Measurements from ENCODE around the gene CCDC9B. TPM values are rescaled to one million over a fixed set of nuclear protein-coding genes. Genes with fewer than 3 reads are reported as not detected.
A peak's percentile ranks its signal among the peaks of the same experiment; 100 is the strongest.

The CCDC9B gene
- total RNA-seq, 2 donors from 2014 or later = 9.0 to 29.7 TPM

DNA sequence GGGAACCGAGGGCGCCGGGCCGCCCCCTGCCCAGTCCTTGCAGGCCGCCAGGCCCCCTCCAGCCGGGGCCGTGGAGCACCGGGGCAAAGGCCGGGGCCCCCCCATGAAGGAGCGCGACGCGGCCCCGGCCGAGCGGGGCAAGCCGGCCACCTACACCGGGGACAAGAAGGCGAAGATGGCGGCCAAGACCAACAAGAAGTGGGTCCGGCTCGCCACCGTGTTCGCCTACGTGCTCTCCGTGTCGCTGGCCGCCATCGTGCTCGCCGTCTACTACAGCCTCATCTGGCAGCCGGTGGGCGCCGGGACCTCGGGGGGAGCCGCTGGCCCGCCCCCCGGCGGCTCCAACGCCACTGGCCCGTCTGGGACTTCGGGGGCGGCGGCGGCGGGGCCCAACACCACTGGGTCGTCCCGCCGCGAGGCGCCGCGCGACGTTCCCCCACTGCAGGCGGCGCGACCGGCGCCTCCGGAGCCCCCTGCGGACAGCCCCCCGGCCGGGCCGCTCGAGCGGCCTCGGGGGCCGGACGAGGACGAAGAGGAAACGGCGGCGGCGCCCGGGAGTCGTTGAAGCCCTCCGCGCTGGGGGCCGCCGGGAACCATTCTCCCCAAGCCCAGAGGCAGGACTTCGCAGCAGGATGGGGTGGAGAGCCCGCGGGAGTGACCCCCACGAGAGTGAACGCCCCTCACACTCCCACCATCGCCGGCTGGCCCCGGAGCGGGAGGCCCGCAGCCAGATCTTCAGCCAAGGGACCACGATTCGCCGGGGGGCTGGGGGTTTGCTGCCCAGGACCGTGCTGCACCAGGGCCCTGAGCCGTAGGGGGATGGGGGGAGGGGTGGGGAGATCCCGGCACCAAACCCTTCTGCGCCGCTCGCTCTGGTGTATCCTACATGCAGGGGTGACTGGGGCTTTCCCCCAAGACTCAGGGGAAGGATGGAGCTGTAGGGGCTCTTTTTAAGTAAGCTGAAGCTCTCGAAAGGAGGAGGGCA, 16.5 kb downstream of the CCDC9B start:
- TF ChIP-seq, protein P1, sequence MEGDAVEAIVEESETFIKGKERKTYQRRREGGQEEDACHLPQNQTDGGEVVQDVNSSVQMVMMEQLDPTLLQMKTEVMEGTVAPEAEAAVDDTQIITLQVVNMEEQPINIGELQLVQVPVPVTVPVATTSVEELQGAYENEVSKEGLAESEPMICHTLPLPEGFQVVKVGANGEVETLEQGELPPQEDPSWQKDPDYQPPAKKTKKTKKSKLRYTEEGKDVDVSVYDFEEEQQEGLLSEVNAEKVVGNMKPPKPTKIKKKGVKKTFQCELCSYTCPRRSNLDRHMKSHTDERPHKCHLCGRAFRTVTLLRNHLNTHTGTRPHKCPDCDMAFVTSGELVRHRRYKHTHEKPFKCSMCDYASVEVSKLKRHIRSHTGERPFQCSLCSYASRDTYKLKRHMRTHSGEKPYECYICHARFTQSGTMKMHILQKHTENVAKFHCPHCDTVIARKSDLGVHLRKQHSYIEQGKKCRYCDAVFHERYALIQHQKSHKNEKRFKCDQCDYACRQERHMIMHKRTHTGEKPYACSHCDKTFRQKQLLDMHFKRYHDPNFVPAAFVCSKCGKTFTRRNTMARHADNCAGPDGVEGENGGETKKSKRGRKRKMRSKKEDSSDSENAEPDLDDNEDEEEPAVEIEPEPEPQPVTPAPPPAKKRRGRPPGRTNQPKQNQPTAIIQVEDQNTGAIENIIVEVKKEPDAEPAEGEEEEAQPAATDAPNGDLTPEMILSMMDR (IDR thresholded peaks at IDR 0.05) = no peak
- no peak for TF ChIP-seq POLR2A (IDR thresholded peaks at IDR 0.05)
- no peak for TF ChIP-seq POLR2AphosphoS5 (IDR thresholded peaks at IDR 0.05)
- no peaks in the 10 kb centered on the region for H3K36me3 ChIP-seq
- WGBS = 3% methylated on average over 85 of the region's 101 CpGs
- H3K4me3 ChIP-seq = peak overlapping the region; percentile 70 to 77
- no peak for DNase-seq (ENCODE audit: low spot score)
- intact Hi-C loops (cut with DNase I) = loop anchor here (2.0 to 5.0 kb wide), 2 partner anchors 17 to 33 kb away; partner anchors contain the start of genes CCDC9B and DISP2
- H3K27ac ChIP-seq = peak overlapping the region; percentile 67 to 68
- H3K27me3 ChIP-seq (replicated peaks; ENCODE audit: insufficient read depth) = no peaks in the 10 kb centered on the region
- H3K9me3 ChIP-seq = no peaks in the 10 kb centered on the region
- peaks cover 4% of the 10 kb centered on the region for H3K4me1 ChIP-seq (replicated peaks)

DNA sequence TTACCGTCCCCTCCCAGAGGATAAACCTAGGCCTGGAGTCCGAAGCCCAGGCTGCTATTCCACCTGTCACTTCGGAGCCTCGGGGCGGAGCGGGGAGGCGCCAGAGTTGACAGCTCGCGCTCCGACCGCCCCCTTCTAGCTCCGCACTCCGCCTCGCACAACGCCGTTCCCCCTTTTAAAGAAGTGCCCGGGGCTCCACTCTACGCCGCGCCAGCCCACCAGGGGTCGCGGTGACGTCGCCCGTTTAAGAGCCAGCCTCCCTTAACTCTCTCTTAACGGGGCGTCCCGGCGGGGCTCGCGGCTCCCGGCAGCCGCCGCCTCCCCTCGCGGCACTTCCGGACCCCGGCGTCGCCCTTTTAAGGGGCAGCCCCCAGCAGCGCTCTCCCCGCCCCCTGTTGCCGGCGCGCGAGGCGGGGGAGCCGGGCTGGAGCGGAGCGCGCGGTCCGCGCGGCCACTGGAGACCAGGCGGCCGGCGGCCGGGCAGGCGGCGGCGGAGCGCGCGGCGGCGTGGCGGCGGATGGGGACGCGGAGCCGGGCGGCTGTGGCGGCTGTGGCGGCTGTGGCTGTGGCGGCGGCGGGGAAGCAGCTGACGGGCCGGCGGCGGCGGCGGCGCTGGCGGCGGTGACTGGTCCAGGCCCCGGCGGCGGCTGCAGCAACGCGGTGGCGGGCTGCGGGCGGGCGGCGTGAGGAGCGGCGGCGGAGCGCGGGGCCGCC, 17.3 kb downstream of the CCDC9B start, which contains the start of gene INAFM2:
Gene INAFM2 (plus strand): TSS at position 454 of the 714 bp plus-strand sequence. CDS start 364 bp downstream, outside the sequence.
- Histone ChIP-seq H3K4me1 (replicated peaks) (peaks cover 4% of the 10 kb centered on the region), H3K4me3 (peak within 1 kb of the TSS; percentile 70 to 77), H3K9me3 (no peaks in the 10 kb centered on the region), H3K27ac (peak within 1 kb of the TSS; percentile 67 to 69), H3K36me3 (no peaks in the 10 kb centered on the region), H3K27me3 (replicated peaks; ENCODE audit: insufficient read depth) (no peaks in the 10 kb centered on the region)
- DNase-seq (ENCODE audit: low spot score) = peak; percentile 84
- TF ChIP-seq POLR2AphosphoS5 (IDR thresholded peaks at IDR 0.05) (peak; percentile 69), POLR2A (IDR thresholded peaks at IDR 0.05) (no peak)
- TF ChIP-seq, protein P1 (IDR thresholded peaks at IDR 0.05) = peak; percentile 57 to 88 (median 71)
- WGBS = 1% methylated on average over 28 of the region's 103 CpGs
- intact Hi-C loops (cut with DNase I) = loop anchor here (2.0 to 5.0 kb wide), 2 partner anchors 17 to 34 kb away; partner anchors contain the start of genes CCDC9B and DISP2

DNA sequence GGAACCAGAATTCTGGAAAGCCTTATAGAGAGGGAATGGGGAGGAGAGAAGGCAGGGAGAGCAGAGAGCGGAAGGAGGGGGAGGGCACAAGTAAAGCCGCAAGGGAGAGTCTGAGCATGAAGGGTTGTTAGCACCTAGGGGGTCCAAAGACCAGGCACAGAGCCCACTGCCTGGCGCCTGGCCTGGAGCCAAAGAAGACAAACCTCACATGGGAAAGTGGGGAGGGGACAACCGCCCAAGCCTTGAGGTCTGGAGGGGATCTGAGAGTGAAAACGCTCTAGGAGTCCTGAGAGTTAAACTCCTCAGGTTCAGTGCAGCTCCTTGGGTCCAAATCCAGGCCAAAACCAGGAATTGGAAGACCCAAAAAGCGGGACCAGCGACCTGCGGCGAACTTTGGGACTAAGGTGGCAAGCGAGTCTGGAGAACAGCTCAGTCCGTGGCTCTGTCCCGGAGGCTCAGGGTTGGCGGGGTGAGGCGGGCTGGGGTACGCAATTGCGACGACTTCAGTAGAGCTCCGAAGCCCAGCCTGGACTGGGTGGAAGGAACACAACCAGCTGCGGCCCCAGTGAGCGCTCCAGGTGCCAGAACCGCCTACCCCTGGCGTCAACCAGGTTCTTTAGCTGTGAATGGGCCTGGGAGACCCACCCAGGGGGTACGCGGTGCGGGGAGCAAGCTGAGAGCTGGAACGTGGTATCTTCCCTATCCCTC, 18.1 kb downstream of the CCDC9B start:
- H3K9me3 ChIP-seq = no peaks in the 10 kb centered on the region
- H3K27me3 ChIP-seq (replicated peaks; ENCODE audit: insufficient read depth) = no peaks in the 10 kb centered on the region
- H3K36me3 ChIP-seq = no peaks in the 10 kb centered on the region
- H3K4me3 ChIP-seq = peak overlapping the region; percentile 70 to 77
- peak overlapping the region; percentile 58 to 69 for H3K27ac ChIP-seq
- WGBS = 47% methylated on average over 24 of the region's 26 CpGs
- intact Hi-C loops (cut with DNase I) = loop anchor here (2.0 to 5.0 kb wide), 2 partner anchors 18 to 35 kb away; partner anchors contain the start of genes CCDC9B and DISP2
- no peak for TF ChIP-seq POLR2AphosphoS5 (IDR thresholded peaks at IDR 0.05)
- peaks cover 4% of the 10 kb centered on the region for H3K4me1 ChIP-seq (replicated peaks)
- DNase-seq (ENCODE audit: low spot score) = no peak

DNA sequence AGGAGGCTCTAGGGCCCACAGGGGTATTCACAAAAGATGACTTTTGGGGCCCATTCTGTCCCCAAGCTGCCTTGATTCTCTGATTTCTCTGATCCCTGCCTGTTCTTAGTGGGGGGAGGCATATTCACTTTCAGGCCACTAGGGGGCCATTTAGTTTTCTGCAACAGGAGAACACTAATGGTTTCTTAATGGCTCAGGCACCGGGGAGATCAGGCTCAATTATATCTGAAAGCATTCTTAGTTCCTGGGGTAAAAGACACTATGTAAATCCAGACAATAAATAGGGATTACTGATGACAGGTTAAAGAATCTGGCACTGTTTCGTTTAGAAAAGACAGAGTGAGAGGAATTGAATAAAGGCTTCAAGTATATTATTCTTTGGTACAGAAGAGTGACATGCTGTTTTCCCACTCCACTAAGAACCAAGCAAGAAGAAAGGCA, 19.8 kb downstream of the CCDC9B start:
- TF ChIP-seq, protein P1 (IDR thresholded peaks at IDR 0.05) = peak; percentile 69 to 92 (median 84)
- TF ChIP-seq POLR2AphosphoS5 (IDR thresholded peaks at IDR 0.05) (peak; percentile 50), POLR2A (IDR thresholded peaks at IDR 0.05) (no peak)
- Histone ChIP-seq H3K9me3 (no peaks in the 10 kb centered on the region), H3K36me3 (no peaks in the 10 kb centered on the region), H3K4me3 (no peak overlapping the region), H3K27me3 (replicated peaks; ENCODE audit: insufficient read depth) (no peaks in the 10 kb centered on the region), H3K27ac (no peak overlapping the region), H3K4me1 (replicated peaks) (peaks cover 4% of the 10 kb centered on the region)
- peak; percentile 70 for DNase-seq (ENCODE audit: low spot score)
- WGBS = 1% methylated on average over 2 of the region's 2 CpGs
- intact Hi-C loops (cut with DNase I) = loop anchor here (5.0 kb wide), 1 partner anchor 36 kb away; the partner anchor contains the start of gene DISP2

Measured in prostate gland (tissue), 2 donors.